HFF-Myc (cell line): ENCODE data around the gene ZNF622.

ENCODE experiments used
- DNase-seq: peaks from one replicate; pipeline ENCODE4 v3.0.0-alpha.2; 2011; ENCODE audit warnings: low read depth; ENCODE audit errors: extremely low read depth
- H3K4me3 ChIP-seq: replicated peaks from 2 replicates; pipeline ENCODE4 v1.5.1; 2011; ENCODE audit warnings: low read depth, mild to moderate bottlenecking, control low read depth, low read length
- TF ChIP-seq, protein P1 (sequence below): IDR thresholded peaks from 2 replicates; pipeline ENCODE4 v1.5.1; 2012; ENCODE audit warnings: mild to moderate bottlenecking, low read depth, low read length, control low read depth; ENCODE audit errors: missing control alignments

The ZNF622 gene

DNA sequence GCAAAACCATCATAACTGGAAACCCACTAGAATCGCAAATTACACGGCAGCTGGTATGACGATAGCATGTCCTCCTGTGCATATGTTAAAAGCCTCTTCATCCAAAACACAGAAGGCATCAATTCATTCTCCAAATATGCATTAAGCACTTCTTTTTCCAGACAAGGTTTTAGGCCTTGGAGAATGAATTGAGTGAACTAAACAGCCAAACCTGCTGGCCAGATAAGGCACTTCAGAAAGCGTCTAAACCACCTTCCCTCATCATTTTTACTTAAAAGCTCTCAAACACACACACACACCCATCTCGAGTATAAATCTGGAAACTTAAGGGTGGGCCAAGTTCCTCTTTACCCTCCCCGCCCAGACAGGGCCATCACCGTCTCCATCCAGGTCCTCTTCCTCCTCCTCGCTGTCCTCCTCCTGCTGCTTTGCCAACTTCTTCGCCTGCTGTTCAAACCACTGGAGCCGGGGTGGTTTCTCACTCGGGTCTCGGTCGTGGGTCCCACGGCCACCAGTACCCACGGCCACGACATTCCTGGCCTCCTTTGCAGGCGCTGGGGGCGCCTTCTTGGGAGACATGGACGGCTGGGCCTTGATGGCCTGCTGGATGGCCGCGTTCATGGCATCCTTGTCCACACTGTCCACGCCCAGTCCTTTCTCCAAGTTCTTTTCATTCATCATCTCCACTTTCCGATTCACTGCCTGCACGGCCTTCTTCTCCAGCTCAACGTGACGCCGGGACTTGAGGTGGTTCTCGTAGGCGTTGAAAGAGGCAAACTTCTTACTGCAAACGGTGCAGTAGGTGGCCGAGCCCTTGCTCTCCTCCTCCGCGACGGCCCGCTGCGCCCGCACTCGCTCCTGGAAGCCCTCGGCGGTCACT lies 696 bp downstream of the ZNF622 start:
- no peak for DNase-seq
- TF ChIP-seq, protein P1, sequence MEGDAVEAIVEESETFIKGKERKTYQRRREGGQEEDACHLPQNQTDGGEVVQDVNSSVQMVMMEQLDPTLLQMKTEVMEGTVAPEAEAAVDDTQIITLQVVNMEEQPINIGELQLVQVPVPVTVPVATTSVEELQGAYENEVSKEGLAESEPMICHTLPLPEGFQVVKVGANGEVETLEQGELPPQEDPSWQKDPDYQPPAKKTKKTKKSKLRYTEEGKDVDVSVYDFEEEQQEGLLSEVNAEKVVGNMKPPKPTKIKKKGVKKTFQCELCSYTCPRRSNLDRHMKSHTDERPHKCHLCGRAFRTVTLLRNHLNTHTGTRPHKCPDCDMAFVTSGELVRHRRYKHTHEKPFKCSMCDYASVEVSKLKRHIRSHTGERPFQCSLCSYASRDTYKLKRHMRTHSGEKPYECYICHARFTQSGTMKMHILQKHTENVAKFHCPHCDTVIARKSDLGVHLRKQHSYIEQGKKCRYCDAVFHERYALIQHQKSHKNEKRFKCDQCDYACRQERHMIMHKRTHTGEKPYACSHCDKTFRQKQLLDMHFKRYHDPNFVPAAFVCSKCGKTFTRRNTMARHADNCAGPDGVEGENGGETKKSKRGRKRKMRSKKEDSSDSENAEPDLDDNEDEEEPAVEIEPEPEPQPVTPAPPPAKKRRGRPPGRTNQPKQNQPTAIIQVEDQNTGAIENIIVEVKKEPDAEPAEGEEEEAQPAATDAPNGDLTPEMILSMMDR, result no peak
- peak overlapping the region; percentile 97 for H3K4me3 ChIP-seq

DNA sequence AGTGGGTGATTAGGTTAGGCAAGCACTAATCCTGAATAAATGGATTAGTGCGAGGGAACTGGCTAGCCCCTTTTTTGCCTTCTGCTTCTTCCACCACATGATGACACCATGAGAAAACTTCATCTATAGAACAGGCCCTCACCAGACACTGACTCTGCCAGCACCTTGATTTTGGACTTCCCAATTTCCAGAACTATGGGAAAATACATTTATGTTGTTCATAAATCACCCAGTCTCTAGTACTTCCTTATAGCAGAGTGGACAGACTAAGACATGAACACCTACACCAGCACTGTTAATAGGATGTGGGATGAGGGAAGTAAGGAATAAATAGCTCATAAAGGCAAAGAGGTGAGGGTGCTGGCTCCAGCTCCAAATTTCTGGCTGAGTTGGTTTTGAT lies 1.4 kb downstream of the ZNF622 start:
- peak overlapping the region; percentile 97 for H3K4me3 ChIP-seq
- no peak for DNase-seq
- TF ChIP-seq, protein P1, result no peak

DNA sequence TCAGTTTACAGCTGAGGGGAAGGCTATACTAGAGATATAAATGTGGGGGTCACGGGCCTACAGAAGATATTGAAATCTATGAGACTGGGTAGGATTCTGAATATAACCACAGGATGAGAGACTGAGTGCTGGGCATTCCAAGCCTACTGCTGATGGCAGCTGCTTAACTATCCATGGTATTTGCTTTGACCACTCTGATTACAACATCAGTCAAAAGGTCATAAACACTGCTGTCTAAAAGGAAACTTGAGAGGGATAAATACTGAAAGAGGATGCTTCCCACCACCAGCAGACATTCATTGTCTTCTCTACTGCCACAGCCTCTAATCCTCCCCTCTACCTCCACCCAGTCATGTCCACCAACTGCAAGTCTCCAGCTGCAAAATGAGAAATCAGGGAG lies 3.8 kb downstream of the ZNF622 start:
- H3K4me3 ChIP-seq, result no peak overlapping the region

DNA sequence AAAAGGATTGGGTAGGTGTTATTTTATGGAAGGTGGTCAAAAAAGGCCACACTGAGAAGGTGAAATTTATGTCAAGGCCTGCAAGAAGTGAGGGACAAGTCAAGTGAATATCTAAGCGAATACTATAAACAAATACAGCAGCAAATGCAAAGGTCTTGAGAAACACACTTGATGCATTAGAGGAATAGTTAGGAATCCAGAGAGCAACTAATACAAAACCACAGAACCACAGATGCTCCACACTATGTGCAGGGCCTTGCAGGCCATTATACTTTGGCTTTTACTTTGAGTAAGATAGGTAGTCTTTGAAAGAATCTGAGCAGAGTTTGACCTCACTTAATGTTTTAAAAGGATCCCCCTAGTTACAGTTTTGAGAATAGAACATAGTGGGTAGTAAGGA lies 4.6 kb downstream of the ZNF622 start:
- TF ChIP-seq, protein P1, result no peak
- no peak overlapping the region for H3K4me3 ChIP-seq
- no peak for DNase-seq

More for the DNA sequence above, 3.8 kb downstream of the ZNF622 start:
- TF ChIP-seq, protein P1, result no peak
- peak; percentile 40 for DNase-seq

DNA sequence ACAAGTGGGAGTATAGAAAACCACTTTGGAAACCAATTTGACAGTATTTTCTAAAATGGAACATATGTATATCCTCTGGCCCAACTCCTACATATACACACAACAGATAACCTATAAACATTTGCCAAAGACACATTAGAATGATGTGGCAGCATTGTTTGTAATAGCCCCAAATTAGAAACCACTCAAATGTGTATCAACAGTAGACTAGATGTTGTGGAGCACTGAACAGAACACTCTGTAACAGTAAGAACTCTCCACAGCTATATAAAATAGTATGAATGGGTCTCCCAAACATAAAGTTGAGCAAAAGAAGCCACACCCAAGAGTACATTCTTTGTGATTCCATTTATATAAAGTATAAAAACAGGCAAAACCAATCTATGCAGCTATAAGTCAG lies 6.1 kb downstream of the ZNF622 start:
- DNase-seq, result no peak
- TF ChIP-seq, protein P1, result no peak
- H3K4me3 ChIP-seq, result no peak overlapping the region

DNA sequence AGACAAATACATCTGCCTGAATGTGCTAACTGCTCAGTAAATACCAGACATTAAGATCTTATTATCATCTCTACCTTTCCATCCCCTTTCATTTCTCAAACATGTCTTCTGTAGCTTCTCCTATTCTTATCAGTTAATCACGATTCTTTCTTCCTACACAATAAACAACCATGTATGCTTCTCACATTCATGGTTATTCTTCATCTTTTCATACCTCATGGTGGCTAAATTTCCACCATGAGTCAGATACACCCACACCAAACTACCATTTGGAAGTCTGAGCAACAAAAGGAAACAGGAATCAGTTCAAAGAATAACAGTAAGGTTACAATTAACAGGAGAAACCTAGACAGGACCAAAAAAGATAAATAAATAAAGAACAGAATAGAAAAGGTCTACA lies 7.7 kb downstream of the ZNF622 start:
- TF ChIP-seq, protein P1, result no peak
- DNase-seq, result no peak
- H3K4me3 ChIP-seq, result no peak overlapping the region

DNA sequence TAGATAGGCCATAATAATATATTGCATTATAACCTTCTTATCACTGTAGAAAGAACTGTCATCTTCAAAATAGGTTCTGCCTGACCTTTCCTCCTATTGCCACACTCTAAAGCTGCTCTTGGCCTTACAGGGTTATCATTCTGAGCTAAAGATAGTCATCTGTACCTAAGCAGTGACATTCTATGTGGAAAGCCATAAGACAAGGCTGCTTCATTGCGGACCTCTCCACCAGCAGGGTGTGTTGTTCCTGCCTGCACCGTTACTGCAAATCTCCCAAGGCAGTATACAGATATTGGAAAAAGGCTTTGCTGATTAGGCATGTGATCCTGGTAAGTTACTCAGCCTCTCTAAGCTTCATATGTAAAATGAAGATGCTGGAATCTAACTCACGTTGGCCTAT lies 8.1 kb downstream of the ZNF622 start:
- TF ChIP-seq, protein P1, result no peak
- no peak for DNase-seq
- no peak overlapping the region for H3K4me3 ChIP-seq
